HG03432 (cell line): ENCODE measurements around the gene ART1.

ENCODE experiments used
- ATAC-seq: cut with Tn5 transposase; IDR thresholded peaks from one replicate; pipeline ENCODE4 v1.9.1; 2021; ENCODE audit warnings: mild to moderate bottlenecking, moderate library complexity; ENCODE audit not compliant: unreplicated experiment

ART1 gene

GRCh38 chr11:3664032-3664630 lies 19.2 kb downstream of the ART1 start:
- ATAC-seq: no peak

GRCh38 chr11:3665336-3666022 lies 20.6 kb downstream of the ART1 start:
- ATAC-seq: no peak

GRCh38 chr11:3666023-3666530 lies 21.1 kb downstream of the ART1 start:
- no peak for ATAC-seq

- ATAC-seq: no peak
Measured at GRCh38 chr11:3667149-3668035, 22.5 kb downstream of the ART1 start.

- ATAC-seq: no peak
Measured at GRCh38 chr11:3669128-3669527, 24.2 kb downstream of the ART1 start.

GRCh38 chr11:3669742-3670183 lies 24.8 kb downstream of the ART1 start:
- no peak for ATAC-seq

- no peak for ATAC-seq
Measured at GRCh38 chr11:3671334-3672254, 26.7 kb downstream of the ART1 start, which contains the start of gene CHRNA10. Gene CHRNA10, minus strand, starts transcription at chr11:3671384. Its CDS starts 72 bp downstream, at chr11:3671312.

- ATAC-seq: no peak
Measured at GRCh38 chr11:3674189-3674588, 29.3 kb downstream of the ART1 start.

GRCh38 chr11:3675971-3676370 lies 31.0 kb downstream of the ART1 start:
- ATAC-seq: no peak

- no peak for ATAC-seq
Measured at GRCh38 chr11:3679077-3679476, 34.1 kb downstream of the ART1 start.

- no peak for ATAC-seq
Measured at GRCh38 chr11:3683039-3683438, 38.1 kb downstream of the ART1 start.

GRCh38 chr11:3684129-3684818 lies 39.3 kb downstream of the ART1 start:
- no peak for ATAC-seq

- no peak for ATAC-seq
Measured at GRCh38 chr11:3684819-3685172, 39.9 kb downstream of the ART1 start.

GRCh38 chr11:3685923-3686322 lies 41.0 kb downstream of the ART1 start:
- no peak for ATAC-seq

- no peak for ATAC-seq
Measured at GRCh38 chr11:3686751-3687150, 41.8 kb downstream of the ART1 start.

- ATAC-seq: no peak
Measured at GRCh38 chr11:3700410-3700809, 55.5 kb downstream of the ART1 start.

GRCh38 chr11:3700910-3701309 lies 56.0 kb downstream of the ART1 start:
- no peak for ATAC-seq

- ATAC-seq: no peak
Measured at GRCh38 chr11:3703383-3703782, 58.5 kb downstream of the ART1 start.

- no peak for ATAC-seq
Measured at GRCh38 chr11:3707176-3707575, 62.2 kb downstream of the ART1 start.

- ATAC-seq: no peak
Measured at GRCh38 chr11:3709977-3710376, 65.0 kb downstream of the ART1 start.
